NCI-H2081 treated with DMSO at 0.1 percent for 48 hours (cell line): Measurements from ENCODE around the gene SP3.

Experiments
- DNase-seq: peaks from one replicate; lab custom pipeline; 2025; lab: John Stamatoyannopoulos, UW

Gene SP3

GRCh38 chr2:173942861-173943523 is 22.2 kb downstream of the SP3 start:
- no peak for DNase-seq

GRCh38 chr2:173941567-173941966 is 23.6 kb downstream of the SP3 start:
- no peak for DNase-seq

- DNase-seq, result no peak
Measured at GRCh38 chr2:173940208-173941020, 24.8 kb downstream of the SP3 start.

GRCh38 chr2:173938700-173939384 is 26.3 kb downstream of the SP3 start:
- no peak for DNase-seq

GRCh38 chr2:173935305-173935704 is 29.9 kb downstream of the SP3 start:
- no peak for DNase-seq

- DNase-seq, result no peak
Measured at GRCh38 chr2:173934895-173935294, 30.3 kb downstream of the SP3 start.

- DNase-seq, result no peak
Measured at GRCh38 chr2:173931751-173932150, 33.4 kb downstream of the SP3 start.

- no peak for DNase-seq
Measured at GRCh38 chr2:173929441-173929840, 35.7 kb downstream of the SP3 start.

GRCh38 chr2:173926875-173927274 is 38.3 kb downstream of the SP3 start:
- DNase-seq, result no peak

GRCh38 chr2:173924285-173924684 is 40.9 kb downstream of the SP3 start:
- no peak for DNase-seq

- DNase-seq, result no peak
Measured at GRCh38 chr2:173922760-173923159, 42.4 kb downstream of the SP3 start.

GRCh38 chr2:173922068-173922467 is 43.1 kb downstream of the SP3 start:
- DNase-seq, result no peak

GRCh38 chr2:173914055-173914927 is 50.9 kb downstream of the SP3 start:
- no peak for DNase-seq

- no peak for DNase-seq
Measured at GRCh38 chr2:173909846-173910245, 55.3 kb downstream of the SP3 start.

- no peak for DNase-seq
Measured at GRCh38 chr2:173906626-173907025, 58.5 kb downstream of the SP3 start.

- no peak for DNase-seq
Measured at GRCh38 chr2:173903601-173904394, 61.4 kb downstream of the SP3 start.

GRCh38 chr2:173898996-173899395 is 66.2 kb downstream of the SP3 start:
- no peak for DNase-seq

- no peak for DNase-seq
Measured at GRCh38 chr2:173898178-173898668, 67.0 kb downstream of the SP3 start.

GRCh38 chr2:173896755-173897154 is 68.4 kb downstream of the SP3 start:
- DNase-seq, result no peak

- no peak for DNase-seq
Measured at GRCh38 chr2:173892341-173892740, 72.8 kb downstream of the SP3 start.
